Measurements from ENCODE around the gene TAT.

DNA sequence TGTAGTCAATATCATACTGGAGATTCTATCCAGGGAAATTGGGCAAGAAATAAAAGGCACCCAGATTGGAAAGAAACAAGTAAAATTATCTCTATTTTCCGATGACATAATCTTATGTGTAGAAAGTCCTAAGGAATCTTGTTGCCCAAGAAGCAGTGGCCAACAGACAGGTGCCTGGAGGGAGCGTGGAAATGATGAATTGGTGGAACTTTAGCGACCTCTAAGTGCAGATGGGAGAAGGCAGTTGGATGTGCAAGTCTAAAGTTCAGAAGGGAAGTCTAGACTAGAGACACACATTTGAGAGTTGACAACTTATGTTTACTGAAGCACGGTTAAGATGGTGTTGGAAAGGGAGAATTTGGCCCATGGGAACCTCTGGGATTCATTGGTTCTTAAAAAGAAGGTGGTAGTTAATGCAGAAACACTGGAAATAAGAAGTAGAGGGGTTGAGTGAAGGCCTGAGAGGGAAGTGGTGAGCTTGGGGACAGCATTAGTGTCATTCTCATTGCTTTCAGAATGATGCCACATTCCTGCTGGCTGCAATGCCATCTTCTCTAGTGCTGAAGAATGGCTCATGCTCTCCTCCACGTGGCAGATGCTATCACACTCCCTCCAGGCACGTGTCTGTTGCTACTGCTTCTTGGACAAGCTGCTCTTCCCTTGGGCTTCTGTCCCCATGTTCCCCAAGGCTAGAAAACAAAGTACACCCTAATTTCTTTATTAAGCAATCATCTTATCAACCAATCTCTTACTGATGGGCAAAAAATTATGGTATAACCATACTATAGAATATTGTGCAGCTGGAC lies 24.0 kb downstream of the TAT start:
- TF ChIP-seq GATA2 (IDR thresholded peaks at IDR 0.05; ENCODE audit: low read depth, low read length) (no peak; the same call in 1 of the 2 replicates), GATA3 (IDR thresholded peaks at IDR 0.05; ENCODE audit: low read depth, low read length) (no peak)

Data from SH-SY5Y (cell line).